ENCODE measurements around the gene KCNMA1.

GRCh38 chr10:77220150-77220549 lies 417.5 kb downstream of the KCNMA1 start:
- TF ChIP-seq POLR2A (IDR thresholded peaks at IDR 0.05; ENCODE audit: extremely low read depth, insufficient read length) (no peak), CTCF (IDR thresholded peaks at IDR 0.05; ENCODE audit: low read depth, low read length) (no peak), MAX (IDR thresholded peaks at IDR 0.05; ENCODE audit: low read depth, low read length) (peak; percentile 58; the same call in 1 of the 2 replicates), MYC (IDR thresholded peaks at IDR 0.05; ENCODE audit: low read depth, low read length) (no peak)

All from NB4 (cell line).